NCI-H2196 (cell line): ENCODE data around the gene SLC2A10.
"Not testable (repeated sequence)": the region's sequence is repeated elsewhere in the genome, so short reads cannot be mapped to it uniquely, and the experiment has no call there.

Experiments used
- DNase-seq: peaks from one replicate; lab custom pipeline; 2025; ENCODE audit not compliant: unreplicated experiment; lab: John Stamatoyannopoulos, UW

The SLC2A10 gene

DNA sequence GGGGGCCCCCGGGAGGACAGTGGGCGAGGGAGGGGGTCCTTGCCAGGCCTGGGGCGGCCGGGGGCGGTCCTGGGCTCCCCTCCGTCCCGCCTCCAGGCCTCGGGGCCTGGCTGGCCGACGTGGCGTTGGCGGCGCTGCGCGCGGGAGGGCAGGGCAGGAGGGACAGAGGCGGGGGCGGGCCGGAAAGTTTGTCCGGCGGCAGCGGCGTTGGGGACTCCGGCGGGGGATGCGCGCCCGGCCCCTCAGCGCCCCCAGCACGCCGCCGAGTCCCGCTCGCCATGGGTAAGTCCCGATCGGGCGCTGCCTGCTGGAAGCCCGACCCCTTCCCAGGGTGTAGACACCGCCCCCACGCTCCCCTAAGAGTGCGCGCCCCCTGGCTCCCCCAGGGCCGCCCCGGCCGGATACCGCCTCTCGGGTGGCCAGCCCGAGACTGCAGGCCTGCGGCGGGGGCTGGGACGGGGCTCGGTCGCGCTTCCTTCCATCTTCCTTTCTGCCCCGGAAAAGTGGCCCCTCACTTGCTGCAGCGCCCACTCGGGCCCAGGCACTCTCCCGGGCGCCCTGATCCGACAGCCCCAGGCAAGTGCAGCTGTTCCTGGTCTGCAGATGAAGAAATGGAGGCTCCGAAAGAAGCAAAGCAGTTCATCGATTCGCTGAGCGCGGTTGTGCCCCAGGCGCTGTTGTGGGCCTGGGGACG is at the start of gene SLC2A10:
SLC2A10 (plus strand) TSS at position 191 of the 694 bp plus-strand sequence; CDS start at position 279, 88 bp downstream.
- DNase-seq: no peak

DNA sequence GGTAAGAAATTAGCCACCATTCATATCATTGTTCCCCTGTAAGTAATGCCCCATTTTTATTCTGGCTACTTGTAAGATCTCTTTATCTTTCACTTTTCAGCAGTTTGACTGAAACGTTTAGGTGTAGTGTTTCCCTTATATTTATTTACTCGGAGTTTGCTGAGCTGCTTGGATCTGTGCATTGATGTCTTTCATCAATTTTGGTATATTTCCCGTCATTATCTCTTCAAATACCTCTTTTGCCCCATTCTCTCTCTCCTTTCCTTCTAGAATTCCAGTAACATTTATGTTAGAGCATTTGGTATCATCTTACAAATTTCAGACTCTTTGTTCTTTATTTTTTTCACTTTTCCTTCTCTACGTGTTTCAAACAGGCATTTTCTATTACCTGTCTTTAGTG is 49.0 kb upstream of the SLC2A10 start:
- no peak for DNase-seq

DNA sequence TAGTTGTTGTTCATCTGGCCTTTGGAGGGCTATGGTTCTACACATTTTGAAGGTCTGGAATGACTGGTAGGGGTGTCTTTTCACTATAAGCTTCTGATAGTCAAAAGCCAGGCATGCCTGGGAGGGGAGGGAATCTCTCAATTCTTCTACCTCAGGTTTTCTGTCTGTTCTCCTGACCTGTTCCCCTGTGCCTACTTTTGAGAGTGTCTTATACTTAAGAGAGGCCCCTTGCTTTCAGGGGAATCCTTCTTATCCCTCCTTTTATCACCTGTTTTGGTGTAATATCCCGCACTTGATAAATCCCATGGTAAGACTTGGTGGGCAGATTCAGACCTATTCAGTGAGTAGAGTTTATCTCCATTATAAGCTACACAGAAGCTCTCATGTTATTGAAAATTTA is 47.8 kb upstream of the SLC2A10 start:
- DNase-seq: no peak

DNA sequence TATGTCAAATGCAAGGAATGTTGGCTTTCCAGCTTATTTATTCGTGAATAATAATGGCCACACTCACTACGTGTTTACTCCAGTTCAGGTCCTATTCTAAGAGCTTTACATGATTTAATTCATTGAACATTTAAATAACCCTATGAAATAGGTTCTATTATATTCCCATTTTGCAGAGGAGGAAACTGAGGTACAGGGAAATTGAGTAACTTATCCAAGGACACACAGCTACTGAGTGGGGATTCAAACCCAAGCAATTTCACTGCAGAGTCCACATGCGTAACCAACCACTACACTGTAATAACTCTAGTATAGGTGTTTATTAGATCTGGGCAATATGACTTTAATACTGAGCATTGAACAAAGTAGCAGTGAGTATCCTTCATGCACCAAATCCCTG is 45.9 kb upstream of the SLC2A10 start:
- DNase-seq: no peak

DNA sequence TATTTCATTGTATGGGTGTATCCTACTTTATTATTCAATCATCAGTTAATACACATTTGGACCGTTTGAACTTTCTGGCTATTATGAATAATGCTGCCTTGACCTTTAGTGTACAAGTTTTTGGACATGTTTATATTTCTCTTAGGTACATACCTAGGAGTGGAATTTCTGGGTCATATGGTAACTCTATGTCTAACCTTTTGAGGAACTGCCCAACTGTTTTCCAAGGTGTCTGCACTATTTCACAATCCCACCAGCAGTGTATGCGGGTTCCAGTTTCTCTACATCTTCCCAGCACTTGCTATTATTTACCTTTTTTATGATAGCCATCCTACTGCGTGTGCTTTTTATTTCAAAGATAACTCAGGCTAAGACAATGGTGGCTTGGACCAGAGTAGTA is 43.8 kb upstream of the SLC2A10 start:
- DNase-seq: no peak

DNA sequence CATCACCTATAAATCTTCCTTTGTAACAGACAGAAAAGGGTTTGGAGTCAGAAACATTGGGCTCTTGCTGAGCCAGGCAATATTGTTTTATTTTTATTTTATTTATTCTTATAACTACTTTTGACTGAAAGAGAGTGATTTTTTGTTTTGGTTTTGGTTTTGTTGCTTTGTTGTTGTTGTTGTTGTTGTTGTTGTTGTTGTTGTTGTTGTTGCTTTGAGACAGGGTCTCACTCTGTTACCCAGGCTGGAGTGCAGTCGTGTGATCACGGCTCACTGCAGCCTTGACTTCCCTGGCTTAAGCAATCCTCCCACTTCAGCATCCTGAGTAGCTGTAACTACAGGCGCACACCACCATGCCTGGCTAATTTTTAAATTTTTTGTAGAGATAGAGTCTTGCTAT is 43.1 kb upstream of the SLC2A10 start:
- DNase-seq: no peak

DNA sequence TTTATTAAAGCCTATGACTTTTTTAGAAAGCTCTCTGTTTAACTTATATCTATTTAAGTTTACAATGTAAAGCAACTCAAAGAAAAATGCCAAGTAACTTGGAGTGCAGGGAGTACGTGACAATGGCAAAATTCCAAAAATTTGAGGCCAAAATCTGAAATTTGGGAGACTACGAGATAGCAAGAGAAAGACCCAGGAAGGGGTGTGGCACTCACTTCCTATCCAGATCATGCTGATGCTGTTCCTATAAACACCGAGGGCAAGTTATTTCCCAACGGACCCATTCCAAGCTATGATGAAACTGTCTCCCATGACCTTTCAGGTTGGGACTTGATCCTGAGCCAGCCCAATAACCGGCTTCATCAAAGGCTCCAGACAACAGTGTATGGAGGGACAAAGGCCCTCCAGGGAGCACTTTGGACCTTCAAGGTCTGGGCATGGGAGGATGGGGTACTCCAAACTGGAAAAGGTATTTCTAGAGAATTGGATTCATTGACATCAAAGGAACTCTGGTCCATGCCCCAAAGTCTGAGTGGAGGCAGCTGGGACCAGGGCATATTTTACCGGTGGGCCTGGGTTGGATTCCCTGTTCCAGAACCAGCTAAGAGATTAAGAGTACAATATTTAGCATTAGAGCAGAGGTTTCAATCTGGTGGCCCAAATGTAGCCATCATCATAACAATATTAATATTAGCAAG is 42.5 kb upstream of the SLC2A10 start:
- no peak for DNase-seq

DNA sequence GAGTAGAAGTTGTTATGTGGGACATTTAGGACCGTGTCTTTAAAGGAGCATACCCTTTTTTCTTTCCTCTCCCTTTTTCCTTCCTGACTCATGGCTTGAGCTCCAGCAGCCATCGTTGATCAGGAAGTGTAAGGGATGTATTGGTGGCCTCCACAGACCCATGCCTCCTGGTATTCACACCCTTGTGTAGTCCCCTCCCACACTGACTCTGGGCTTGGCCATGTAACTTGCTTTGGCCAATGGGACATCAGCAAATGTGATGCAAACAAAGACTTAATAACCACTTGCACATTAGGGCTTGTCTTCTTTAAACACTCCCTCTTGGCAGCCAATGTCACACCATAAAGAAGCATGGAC is 39.2 kb upstream of the SLC2A10 start:
- no peak for DNase-seq

DNA sequence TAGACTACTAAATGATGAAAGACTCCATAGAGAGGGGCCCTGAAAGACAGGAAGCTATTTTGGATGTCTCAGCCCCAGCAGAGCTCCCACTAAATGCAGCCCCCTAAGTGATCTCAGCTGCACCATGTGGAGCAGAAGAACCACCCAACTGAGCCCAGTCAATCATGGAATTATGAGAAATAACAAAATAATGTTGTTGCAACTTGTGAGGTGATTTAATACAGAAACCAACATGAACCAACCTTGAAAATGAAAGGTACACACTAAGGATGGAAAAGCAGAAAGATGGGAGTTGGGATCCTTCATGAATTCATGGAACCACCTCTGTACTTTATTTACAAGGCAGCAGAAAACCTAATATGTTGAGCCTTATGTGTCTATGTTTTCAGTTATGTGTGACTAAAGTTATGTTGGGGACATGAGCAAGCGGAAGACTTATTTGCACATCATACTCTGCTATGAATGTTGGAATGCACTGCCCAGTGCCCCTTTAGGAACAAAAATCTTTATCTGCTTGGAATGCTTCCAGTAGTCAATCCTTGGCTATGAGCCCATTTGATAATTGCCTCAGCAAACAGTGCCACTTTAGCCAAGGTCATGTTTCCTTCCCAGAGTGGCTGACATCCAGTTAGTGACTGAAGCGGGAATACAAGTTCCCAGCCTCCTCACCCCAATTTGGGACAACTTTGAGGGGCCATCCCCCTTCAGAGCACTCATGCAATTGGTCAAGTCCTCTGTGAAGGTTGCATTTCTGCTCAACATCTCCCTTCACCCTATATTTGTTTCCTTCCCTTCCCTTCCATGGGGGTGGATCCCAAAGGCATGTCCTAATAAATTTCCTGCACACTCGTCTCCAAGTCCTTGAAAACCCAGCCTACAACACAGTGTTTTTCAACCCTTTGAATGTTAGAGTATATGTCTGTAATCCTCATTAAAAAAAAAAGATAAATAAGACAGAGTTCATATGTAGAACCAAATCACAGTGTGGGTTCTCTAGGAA is 38.6 kb upstream of the SLC2A10 start:
- DNase-seq: peak; percentile 60

DNA sequence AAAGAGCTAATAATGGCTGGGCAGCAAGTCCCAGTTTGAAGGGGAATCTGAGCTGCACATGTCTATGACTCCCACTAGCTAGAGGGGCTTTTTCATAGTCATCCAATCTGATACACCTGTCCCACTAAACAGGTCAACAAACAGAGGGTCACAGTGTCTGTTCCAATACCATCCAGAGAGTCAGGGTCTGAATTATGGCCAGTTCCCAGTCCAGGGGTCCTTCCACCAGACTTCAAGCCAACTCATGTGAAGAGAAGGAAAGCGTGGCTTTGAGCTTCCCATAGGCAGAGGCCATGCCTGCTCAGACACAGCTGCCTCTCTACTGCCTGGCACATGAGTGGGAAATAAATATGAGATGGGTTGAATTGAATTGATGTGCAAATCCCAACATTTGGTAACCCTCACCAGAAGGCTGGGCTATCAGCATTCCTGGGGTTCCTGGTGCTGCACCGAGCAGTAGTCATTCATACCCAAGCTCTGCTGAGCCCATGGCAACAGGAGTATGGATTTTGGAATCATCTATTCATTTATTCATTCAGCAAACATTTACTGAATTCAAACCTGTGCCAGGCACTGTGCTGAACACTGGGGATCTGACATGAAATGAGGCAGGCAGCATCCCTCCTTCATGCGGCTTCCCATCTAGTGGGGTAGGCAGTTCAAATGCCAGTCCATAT is 37.4 kb upstream of the SLC2A10 start:
- no peak for DNase-seq

DNA sequence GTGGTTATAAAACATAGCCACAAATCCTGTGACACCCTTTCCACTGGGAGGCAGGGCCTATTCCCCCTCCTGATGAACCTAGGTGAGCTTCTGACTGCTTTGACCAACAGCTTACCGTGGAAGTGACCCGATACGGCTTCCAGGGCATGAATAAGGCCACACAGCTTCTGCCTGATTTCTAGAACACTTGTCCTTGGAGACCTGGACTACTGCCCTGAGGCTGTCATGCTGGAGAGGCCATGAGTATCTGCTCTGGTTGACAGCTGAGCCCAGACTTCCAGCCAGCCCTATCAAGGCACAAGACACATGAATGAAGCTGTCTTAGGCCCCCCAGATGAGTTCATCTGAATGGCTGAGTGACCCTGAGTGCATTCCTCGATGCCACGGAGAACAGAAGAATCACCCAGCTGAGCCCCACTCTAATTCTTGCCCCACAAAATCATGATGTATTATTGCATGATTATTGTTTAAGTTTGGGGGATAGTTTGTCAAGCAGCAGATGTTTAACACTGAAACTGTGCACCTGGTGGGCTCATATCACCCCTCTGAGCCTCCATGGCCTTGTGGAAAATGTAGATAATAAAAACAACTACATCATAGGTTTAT is 36.8 kb upstream of the SLC2A10 start:
- DNase-seq: no peak

DNA sequence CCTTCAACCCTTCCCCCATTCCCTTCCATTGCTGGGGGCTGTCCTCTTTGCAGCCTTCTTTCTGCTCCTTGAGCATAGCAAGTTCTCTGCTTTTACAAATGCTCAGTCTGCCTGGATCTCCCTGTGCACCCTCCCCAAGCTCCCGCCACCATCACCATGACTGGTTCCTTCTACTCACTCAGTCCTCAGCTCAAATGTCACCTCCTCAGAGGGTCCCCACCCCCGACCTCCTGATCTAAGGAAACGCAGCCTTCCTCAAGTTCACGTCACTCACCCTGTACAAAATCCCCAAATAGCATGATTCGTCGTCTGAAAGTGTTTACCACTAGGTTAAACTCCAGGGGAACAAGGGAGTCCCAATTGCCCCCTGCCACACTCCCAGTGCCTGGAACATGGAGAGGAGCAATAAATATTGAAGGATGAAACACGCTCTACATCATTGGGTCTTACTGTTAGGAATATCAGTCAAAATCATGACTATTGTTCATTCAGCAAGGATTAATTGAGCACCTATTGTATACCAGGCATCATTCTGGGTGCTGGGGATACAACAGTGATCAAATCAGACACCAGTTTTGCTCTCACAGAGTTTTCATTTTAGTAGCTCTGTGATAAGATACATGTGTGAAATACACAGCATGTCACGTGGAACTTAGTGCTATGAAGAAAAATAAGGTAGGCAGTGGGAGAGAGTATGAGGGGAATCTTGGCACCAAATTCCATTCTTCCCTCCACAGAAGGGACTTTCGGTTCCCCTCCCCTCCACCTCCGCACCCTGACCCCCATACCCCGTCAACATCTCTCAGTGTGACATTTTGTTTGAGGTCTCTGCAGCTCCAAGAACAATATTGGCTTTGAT is 35.8 kb upstream of the SLC2A10 start:
- DNase-seq: no peak

DNA sequence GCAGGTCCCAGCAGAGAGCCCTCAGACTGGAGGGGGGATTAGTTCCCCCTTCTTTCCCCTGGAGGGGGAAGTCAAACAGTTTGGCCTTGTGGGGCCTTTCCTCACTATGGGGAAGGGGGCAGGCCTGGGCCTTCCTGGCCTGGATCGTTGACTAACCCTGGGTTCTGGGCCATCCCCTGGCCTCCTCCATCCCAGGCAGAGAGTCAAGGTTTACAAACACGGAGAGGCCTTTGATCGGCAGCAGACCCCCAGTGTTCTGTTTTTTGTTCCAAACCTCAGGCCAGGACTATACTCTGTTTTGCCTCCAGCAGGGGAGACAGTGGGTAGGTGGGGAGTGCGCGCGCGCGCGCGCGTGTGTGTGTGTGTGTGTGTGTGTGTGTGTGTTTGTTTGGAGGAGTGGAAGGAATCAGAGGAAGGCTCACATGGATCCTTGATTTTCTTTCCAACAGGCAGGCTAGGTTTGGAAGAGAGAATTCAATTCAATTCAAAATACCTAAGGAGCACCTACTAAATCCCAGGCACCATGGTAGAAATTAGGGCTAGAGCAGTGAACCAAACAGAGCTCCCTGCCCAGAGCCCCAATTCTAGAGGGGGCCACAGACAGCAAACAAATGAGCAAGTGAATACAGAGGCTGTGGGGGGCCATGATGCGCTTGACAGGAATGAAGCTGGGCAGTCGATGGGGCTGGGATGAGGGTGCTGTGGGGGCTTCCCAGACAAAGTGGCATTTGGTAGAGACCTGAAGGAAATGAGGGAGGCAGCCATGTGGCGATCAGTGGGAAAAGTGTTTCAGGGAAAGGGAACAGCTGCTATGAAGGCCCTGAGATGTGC is 35.0 kb upstream of the SLC2A10 start:
- no peak for DNase-seq

DNA sequence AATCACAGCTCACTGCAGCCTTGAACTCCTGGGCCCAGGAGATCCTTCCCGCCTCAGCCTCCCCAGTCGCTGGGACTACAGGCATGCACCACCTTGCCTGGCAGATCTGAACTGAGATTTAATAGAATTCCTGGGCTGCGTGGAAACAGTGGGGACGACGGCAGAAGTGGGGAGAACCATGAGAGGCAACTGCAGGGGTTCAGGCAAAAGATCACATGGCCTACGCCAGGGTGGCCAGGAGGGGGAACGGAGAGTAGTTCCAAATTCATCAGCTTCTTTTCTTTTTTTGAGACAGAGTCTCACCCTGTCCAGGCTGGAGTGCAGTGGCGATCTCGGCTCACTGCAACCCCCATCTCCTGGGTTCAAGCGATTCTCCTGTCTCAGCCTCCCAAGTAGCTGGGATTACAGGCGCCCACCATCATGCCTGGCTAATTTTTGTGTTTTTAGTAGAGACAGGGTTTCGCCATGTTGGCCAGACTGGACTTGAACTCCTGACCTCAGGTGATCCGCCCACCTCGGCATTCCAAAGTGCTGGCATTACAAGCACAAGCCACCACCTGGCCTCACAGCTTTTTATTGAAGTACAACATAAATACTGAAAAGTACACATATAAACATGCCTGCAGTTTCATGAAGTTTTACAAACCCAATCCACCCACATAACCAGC is 32.7 kb upstream of the SLC2A10 start:
- not testable (repeated sequence) for DNase-seq

DNA sequence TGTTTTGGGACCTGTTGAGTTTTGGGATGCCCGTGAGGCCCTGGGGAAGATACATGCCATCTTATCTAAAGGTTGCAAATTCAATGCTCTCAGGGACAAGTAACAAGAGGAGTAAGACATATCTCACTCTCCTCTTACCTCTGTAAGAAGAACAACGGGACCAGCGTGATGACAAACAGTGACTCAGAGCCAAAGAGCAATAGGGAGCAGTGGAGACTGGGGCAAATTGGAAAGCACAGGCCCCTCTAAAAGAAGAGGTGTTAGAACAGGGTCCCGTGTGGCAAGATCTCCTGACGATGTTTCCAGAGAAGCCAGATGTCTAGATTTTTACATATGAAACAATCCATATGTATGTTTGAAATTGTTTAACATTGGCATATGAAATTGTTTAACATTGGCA is 31.8 kb upstream of the SLC2A10 start:
- DNase-seq: no peak

DNA sequence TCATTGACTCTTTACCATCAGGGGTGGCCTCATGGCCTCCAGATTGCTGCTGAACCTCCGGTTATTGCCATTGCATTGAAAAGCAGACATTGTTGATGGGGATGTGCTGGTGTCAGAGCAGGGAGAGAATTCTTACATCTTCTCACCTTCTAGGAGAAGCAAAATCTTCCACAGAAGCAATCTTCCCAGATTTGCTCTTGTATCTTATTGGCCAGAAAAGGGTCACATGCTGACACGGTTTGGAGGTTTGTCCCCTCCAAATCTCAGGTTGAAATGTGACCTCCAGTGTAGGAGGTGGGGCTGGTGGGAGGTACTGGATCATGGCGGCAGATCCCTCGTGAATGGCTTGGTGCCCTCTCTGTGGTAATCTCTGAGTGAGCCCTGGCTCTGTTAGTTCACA is 30.9 kb upstream of the SLC2A10 start:
- DNase-seq: no peak

DNA sequence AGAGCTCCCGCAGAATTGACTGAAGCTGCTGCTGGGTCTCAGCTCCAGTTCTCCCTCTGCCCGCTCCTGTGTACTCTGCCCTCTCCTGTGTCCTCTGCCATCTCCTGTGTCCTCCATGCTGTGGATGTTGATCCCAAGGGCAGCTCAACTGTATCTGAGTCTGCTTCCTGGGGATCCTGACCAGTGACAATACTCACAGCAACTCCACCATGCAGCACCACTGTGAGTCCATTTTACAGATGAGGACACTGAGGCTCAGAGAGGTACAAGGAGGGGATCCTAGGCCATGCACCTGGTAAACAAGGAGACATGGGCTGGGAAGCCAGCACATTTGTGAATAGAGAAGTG is 28.8 kb upstream of the SLC2A10 start:
- DNase-seq: no peak

DNA sequence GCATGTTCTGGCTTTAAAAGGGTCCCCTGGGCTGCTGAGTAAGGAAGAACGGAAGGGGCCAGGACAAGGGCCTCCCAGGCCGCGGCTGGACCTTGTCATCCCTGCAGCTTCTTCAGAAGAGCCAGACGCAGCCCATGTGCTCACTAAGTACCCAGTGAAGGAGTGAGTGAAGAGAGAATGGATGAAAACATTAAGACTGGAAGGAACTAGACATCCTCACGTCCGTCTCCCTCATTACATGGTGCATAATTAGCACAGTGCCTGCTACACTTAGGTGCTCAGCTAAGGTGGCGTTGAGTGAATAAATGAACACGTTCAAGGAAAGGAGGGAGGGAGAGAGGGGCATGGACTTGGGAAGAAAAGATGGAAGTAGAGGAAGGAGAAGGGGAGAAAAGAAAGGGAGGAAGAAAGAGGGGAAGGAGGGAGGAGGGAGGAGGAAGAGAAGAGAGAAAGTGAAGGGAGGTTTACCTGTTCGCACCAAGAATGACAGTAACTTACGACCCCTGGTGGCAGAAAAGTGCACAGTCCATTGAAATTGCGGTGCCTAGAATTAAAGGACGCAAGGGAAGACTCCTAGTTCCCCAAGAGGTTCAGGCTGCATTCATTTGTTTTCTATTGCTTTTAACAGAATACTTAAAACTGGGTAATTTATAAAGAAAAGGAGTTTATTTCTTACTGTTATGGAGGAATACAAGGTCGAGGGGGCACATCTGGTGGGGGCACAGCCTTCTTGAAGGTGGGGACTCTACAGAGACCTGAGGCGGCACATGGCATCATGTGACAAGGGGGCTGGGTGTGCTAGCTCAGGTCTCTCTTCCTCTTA is 28.2 kb upstream of the SLC2A10 start:
- peak; percentile 81 for DNase-seq
